Measurements from ENCODE around the gene ATG101.

Gene ATG101

DNA sequence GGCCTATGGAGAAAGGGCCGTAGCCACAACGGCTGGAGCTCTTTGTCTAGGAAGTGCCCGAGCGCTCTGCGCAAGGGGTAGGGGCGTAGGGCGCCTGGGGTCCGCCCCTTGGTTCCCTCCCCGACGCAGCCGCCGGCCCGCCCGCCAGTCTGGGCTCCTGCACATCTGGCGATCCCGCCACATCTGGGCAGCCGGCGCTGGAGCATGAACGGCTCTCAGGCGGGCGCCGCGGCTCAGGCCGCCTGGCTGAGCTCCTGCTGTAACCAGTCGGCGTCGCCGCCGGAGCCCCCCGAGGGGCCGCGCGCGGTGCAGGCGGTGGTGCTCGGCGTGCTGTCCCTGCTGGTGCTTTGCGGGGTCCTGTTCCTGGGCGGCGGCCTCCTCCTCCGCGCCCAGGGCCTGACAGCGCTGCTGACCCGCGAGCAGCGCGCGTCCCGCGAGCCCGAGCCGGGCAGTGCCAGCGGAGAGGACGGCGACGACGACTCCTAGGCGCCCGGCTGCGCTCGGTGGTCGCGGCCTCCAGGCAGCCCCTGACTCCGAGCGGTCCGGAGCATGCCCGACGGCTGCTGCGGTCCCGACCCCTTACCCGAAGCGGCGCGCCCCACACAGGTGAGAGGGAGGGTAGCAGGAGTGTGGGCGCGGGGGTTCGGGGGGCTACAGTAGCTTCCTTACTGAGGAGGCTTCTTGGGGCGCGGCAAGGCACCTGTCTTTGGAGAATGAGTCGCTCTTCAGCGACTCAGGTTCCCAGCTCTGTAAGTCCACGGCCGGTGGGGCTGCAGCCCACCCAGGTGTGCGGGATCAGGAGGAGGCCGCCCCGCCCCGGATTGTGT, 10.0 kb downstream of the ATG101 start, which contains the start of gene SMIM41:
Gene SMIM41 (plus strand): TSS at position 129 of the 827 bp plus-strand sequence. CDS start 76 bp downstream, at position 205.
- DNase-seq (ENCODE audit: low spot score), result no peak

DNA sequence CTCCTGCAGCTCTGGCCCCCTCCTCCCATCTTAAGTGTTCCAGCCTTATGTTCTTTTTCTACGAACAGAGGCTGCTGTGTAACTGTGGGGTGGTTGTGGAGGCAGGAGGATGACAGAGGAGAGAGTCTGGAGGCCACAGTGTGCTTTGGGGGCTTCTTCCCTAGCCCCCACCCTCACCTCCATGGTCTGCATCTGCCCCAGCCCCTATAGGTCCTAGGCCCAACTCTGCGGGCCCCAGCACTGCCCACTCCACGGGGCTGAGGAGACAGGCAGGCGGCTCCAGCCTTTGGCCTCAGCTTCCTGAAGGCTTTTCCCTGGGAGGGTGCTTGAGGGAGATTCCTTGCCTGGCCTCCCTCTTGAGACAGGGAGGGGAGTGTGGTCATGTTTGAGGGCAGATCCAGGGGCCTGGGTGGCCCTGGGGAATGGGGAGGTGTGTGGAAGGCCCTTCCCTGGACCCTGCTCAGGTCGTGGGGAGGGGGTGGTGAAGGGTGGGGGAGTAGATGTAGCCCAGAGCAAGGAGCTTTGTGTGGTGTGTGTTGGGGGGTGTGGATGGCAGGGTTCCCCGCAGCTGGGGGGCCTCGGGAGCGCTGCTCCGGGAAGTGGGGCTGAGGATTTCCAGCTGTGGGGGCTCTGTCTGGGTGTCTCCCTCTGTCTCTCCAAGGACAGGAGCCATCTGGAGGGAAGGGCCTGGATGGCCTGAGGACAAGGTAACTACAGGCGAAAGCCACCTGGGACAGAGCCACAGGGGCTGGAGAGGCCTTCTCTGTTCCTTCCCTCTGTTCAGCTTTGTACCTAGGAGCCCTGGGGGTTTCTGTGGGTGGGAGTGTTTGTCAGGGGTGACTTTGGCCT, 10.8 kb downstream of the ATG101 start:
- no peak for DNase-seq (ENCODE audit: low spot score)

- DNase-seq (ENCODE audit: low spot score), result peak; percentile 86
These were observed 11.5 kb downstream of the ATG101 start for GRCh38 chr12:52081263-52081733.

- DNase-seq (ENCODE audit: low spot score), result no peak
These were observed 12.4 kb downstream of the ATG101 start for GRCh38 chr12:52082026-52082668.

DNA sequence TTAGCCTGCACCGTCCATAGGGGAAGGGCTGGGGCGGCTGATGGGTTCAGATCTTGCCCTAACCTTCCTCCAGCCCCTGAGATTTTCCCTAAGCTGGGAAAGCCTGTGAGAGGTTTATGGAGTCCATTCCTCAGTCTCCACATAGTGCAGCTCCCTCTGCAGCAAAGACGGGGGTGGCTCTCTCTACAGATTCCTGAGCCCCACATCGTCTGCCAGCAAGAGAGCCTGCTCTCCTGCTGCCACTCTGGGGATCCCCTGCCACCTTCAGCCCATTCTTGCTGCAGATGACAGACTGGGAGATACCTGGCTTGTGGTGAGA, 12.8 kb downstream of the ATG101 start:
- no peak for DNase-seq (ENCODE audit: low spot score)

DNA sequence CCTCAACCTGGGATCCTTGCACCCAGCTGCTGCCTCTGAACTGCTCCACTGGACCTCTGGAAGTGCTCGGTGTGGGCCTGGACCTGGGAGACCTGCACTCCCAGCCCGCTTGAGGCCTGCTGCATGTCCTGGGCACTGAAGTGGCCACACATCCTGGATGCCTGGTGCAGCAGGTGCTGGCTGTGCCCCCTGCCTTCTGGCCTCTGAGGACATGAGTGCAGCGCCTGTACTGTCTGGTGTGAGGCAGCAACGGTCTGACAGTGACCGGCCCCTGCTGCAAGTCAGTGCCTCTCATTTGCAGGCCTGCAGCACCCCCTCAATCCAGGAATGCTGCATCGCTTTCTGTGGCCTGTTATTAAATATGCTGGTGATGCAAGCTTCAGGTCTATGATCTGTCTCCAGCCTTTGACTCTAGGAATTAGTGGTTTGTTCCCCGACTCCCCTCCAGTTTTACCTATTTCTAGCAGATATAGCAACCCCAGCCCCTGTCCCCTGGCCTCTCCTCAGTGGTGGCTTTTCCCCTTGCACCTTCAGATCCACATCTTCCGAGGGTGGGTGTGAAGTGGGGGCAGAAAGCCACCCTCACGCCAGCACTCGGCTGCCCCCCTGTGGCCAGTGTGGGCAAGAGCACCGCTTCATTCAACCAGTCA, 13.3 kb downstream of the ATG101 start:
- DNase-seq (ENCODE audit: low spot score), result peak; percentile 86

DNA sequence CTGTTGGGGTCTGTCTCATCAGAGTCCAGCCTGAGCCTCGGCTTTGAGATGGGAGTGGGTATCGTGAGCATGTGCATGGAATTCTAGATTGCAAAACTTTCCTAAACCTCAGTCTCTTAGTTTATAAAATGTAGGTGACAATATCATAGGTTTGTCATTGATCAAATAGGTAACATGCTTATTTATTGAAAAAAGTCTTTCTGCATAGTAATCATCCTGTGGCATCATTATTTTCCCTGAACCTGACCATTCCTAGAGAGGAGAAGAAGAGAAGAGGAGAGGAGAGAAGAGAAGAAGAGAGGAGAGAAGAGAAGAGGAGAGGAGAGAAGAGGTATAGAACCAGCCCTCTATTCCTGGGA, 13.8 kb downstream of the ATG101 start:
- no peak for DNase-seq (ENCODE audit: low spot score)

DNA sequence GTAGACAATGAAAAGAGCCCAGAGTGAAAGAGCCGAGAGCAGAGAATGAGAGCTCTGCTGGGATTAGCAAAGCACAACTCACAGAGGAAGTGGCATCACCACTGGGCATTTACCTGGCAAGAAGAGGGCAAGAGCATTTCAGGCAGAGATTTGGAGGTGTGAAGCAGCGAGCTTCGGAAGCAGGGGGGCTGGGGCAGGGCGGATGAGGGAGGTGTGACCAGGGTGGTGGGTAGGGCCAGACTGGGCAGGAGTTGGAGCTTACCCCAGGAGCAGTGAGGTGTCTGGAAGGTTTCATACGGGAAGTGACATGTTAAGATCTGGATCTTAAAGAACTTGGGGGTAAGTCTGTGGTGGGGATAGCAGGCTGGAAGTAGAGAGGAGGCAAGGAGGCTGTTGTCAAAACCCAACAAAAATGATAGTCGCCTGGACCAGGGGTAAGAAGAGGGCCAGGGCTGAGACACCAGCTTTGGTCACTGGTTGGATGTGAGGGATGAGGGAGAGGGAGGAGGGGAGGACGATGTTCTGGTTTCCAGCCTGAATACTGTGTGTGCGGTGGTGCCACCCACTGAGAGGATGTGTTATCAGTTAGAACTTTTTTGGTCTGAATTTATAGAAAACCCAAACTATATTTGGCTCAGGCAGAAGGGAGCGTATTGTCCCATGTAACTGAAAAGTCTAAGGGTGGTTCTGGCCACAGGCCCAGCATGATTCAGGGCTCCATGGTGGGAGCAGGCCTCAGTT, 14.9 kb downstream of the ATG101 start:
- no peak for DNase-seq (ENCODE audit: low spot score)

- peak; percentile 1 for DNase-seq (ENCODE audit: low spot score)
These were observed 16.0 kb downstream of the ATG101 start for GRCh38 chr12:52085682-52086180.

GRCh38 chr12:52086366-52086765, 16.6 kb downstream of the ATG101 start:
- DNase-seq (ENCODE audit: low spot score), result peak; percentile 5

DNA sequence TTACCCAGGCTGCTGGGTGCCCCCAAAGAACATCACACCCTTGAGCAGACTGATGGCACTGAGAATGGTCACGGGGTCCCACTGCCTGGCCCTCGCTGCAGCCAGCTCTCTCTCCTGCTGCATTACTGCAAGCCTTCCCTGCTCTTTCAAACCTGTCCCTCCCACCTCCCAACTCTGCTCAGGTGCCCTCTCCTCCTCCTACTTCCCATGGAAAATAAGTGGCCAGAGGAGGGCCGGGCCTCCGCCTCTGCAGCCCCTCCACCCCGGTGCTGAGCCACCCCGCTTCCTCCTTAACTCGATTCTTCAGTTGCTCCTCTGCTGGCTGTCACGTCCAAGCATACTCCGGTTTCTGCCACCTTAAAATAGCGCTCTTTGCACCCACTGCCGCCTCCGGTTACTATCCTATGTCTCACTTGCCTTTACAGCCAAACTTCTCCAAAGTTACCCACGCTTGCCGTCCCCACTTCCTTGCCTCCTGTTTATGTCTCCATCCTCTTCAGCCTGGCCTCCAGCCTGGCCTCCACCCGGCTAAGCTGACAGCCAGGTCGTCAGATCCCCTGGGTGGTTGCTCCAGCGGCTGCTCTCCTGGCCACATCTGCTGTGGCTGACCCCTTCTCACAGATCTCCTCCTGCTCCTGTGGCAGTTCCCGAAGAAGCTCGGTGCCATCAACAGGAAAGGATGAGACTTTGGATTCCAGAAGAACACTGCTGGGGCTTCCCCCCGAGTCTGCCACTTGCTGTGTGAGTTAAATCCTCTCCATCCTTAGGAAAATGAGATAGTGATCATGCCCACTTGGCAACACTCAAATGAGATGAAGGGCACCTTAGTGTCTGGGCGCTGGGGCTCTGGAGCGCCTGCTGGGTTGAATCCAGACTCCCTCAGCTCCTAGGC, 17.4 kb downstream of the ATG101 start:
- DNase-seq (ENCODE audit: low spot score), result peak; percentile 2

DNA sequence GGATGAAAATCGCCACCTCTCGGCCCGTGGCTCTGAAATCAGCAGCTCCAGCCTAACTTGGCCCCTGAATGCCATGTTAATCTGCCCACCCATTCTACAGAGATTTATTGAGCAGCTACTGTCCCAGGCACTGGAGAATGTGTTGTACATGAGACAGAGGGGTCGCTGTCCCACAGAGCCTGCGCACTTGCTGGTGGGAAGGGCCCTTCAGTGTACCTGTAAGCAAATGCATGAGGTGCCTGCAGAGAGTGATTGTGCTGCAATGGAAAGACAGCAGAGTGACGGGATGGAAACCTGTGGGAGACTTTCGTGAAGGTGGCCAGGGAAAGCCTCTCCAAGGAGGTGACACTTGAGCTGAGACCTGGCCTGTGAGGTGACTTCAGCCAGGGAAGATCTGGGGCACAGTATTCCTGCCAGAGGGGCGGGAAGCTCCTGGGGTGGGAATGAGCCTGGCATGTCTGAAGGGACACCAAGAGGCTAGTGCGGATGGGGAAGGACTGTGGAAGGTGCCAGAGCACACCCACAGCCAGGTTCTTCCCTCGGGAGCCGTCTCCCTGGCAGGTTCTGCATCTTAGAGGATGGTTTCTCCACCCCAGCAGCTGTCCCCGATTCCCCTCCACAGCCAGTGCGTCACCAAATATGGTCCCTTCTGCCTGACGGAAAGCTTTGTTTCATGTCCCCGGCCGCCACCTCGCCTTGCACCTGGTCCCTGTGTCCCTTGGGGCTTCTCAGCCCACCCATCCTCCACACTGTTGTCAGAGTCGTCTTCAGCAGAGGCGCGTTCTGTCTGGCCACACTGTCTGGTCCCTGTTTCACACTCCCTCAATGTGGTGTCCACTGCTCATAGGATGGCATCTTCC, 18.4 kb downstream of the ATG101 start:
- peak; percentile 80 for DNase-seq (ENCODE audit: low spot score)

GRCh38 chr12:52089491-52089890, 19.7 kb downstream of the ATG101 start:
- DNase-seq (ENCODE audit: low spot score), result no peak

- DNase-seq (ENCODE audit: low spot score), result peak; percentile 18
These were observed 20.5 kb downstream of the ATG101 start for GRCh38 chr12:52090291-52090690.

DNA sequence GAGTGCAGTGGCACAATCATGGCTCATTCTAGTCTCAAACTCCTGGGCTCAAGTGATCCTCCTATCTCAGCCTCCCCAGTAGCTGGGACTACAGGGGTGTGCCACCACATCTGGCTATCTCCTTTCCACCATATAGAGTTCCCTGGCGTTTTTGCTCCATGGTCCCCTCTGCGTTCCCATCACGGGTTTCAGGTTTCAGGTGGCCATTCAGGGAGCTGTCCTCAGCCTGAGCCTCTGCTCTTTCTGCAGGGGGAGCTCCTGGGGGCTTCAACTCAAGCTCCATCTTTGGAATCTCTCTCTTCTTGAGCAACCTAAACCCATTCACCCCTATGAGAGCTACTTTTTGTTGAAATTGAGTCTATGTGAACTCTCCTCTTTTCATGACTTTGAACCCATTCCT, 21.3 kb downstream of the ATG101 start:
- DNase-seq (ENCODE audit: low spot score), result peak; percentile 2

DNA sequence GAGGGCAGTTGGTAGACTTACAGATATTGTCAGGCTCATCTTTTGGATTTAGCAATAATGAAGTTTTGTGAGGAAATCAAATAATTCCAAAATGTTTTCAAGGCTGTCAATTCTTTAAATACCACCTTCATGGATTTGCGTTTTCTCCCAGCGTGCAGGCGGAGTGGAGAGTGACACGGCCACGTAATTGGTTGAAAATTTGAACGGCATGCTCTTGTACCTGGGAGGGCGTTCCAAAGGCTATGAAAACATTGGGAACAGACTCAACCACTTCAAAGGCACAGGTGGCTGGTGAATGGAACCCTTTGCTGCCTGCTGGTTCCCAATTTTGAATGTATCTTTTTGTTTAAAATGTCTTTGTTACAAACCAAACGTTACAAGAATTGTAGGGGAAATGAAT, 22.1 kb downstream of the ATG101 start:
- no peak for DNase-seq (ENCODE audit: low spot score)

GRCh38 chr12:52093346-52093745, 23.6 kb downstream of the ATG101 start:
- no peak for DNase-seq (ENCODE audit: low spot score)

- no peak for DNase-seq (ENCODE audit: low spot score)
These were observed 26.7 kb downstream of the ATG101 start for GRCh38 chr12:52096332-52097044.
